GM12878 (cell line): ENCODE results near the gene DCAF17. TPM values are rescaled to one million over a fixed set of nuclear protein-coding genes. Genes with fewer than 3 reads are reported as not detected.

Experiments
- BHLHE40 ChIP-seq, 2 experiments: fragments of 450-650 bp in 1 of 2; IDR thresholded peaks; 2 replicates each; pipeline ENCODE4 v1.6.1; 2011 to 2017; ENCODE audit warnings: low read depth in 2 of 2, borderline replicate concordance in 1 of 2, improper control_type of control experiment in 1 of 2, low read length in 1 of 2, mild to moderate bottlenecking in 1 of 2
- DPF2 ChIP-seq: fragments of 450-650 bp; IDR thresholded peaks from 2 replicates; pipeline ENCODE4 v1.6.1; 2017; ENCODE audit warnings: mild to moderate bottlenecking
- E2F4 ChIP-seq: IDR thresholded peaks from 2 replicates; pipeline ENCODE4 v1.6.1; 2012; ENCODE audit warnings: low read depth, low read length, improper control_type of control experiment
- EP300 ChIP-seq, 2 experiments: fragments of 150-350 bp in 1 of 2; IDR thresholded peaks; 2 replicates each; pipeline ENCODE4 v1.6.1; 2011 to 2012; ENCODE audit warnings: low read depth in 2 of 2, low read length in 2 of 2, borderline replicate concordance in 1 of 2, improper control_type of control experiment in 1 of 2, inconsistent platforms in 1 of 2; ENCODE audit not compliant: control insufficient read depth in 1 of 2
- HCFC1 ChIP-seq: fragments of 150-350 bp; IDR thresholded peaks from 2 replicates; pipeline ENCODE4 v1.6.1; 2014; ENCODE audit warnings: low read length
- HDAC2 ChIP-seq: fragments of 200-600 bp; sonication (generic); IDR thresholded peaks from 2 replicates; pipeline ENCODE4 v1.6.1; 2017
- IKZF1 ChIP-seq: fragments of 450-650 bp; conservative IDR thresholded peaks from 2 replicates; pipeline ENCODE4 v1.6.1; 2017; ENCODE audit warnings: antibody characterized with exemption, mild to moderate bottlenecking
- KAT2A ChIP-seq: conservative IDR thresholded peaks from 2 replicates; pipeline ENCODE4 v1.6.1; 2011; ENCODE audit warnings: low read depth, low read length; ENCODE audit not compliant: control insufficient read depth
- NBN ChIP-seq: fragments of 450-650 bp; IDR thresholded peaks from 2 replicates; pipeline ENCODE4 v1.6.1; 2016
- POLR2AphosphoS5 ChIP-seq: IDR thresholded peaks from 2 replicates; pipeline ENCODE4 v1.6.1; 2011; ENCODE audit warnings: mild to moderate bottlenecking, low read length, inconsistent platforms
- POU2F2 ChIP-seq: IDR thresholded peaks from 3 replicates; pipeline ENCODE4 v1.6.1; 2011; ENCODE audit warnings: low read depth, mild to moderate bottlenecking, low read length, borderline replicate concordance
- RUNX3 ChIP-seq: IDR thresholded peaks from 2 replicates; pipeline ENCODE4 v1.6.1; 2012; ENCODE audit warnings: low read length, inconsistent platforms
- polyA plus RNA-seq, 11 experiments: library from polyadenylated mRNA; depleted of rRNA in 4 of 11; unstranded in 6 of 11; stranded (reverse) in 5 of 11; fragments of >200 nt; fragmentation: Nextera tagmentation in 4 of 11; fragmentation: Illumina TruSeq in 1 of 11; extraction: Ambion mirVana in 4 of 11; extraction: Trizol in 1 of 11; gene quantifications; 1 replicate in 1 of 11; 2 replicates in 10 of 11; pipeline versions ENCODE4 v1.2.1 to v1.2.3, GENCODE V29; 2011 to 2016; ENCODE audit warnings: inconsistent platforms in 2 of 11, missing spikeins in 2 of 11, low read depth in 1 of 11
- total RNA-seq, 4 experiments: library from RNA; depleted of rRNA in 3 of 4; stranded (reverse); fragments of >200 nt in 3 of 4; fragmentation: Illumina TruSeq in 1 of 4; extraction: Trizol in 1 of 4; gene quantifications; 2 replicates each; pipeline versions ENCODE4 v1.2.1 to v1.2.3, GENCODE V29; 2013 to 2021

The DCAF17 gene
- total and polyA plus RNA-seq, 10 of the 15 experiments (the other 5 are each of a cell fraction or from before 2014, with no cell fraction given), result 5.2 to 32.9 (median 23.4) TPM

GRCh38 chr2:171509945-171510731 is 76.1 kb downstream of the DCAF17 start (continued):
- TF ChIP-seq BHLHE40 (IDR thresholded peaks at IDR 0.05; ENCODE audit: borderline replicate concordance in 1 of 2, low read depth in 2 of 2, low read length in 1 of 2), result peak; percentile 36 to 39; a peak in 1 of 4 replicates
- TF ChIP-seq POLR2AphosphoS5, result no peak
- TF ChIP-seq IKZF1, result peak; percentile 57
- TF ChIP-seq RUNX3, result peak; percentile 36; the same call in 1 of the 2 replicates
- no peak for TF ChIP-seq E2F4
- 0 out of 2 replicates have a peak, but pooled peaks have one; percentile 31 for TF ChIP-seq NBN
- no peak for TF ChIP-seq HDAC2
- no peak for TF ChIP-seq HCFC1
- no peak for TF ChIP-seq KAT2A
- peak in 1 of 2 experiments; percentile 35; a peak in 1 of 4 replicates for TF ChIP-seq EP300 (IDR thresholded peaks at IDR 0.05; ENCODE audit: borderline replicate concordance in 1 of 2, control insufficient read depth in 1 of 2, low read depth in 2 of 2, low read length in 2 of 2)
- 0 out of 2 replicates have a peak, but pooled peaks have one; percentile 43 for TF ChIP-seq DPF2
- TF ChIP-seq POU2F2, result peak; percentile 89; the same call in 1 of the 3 replicates
- TF ChIP-seq, all 136 proteins: peak for 17
